Brain microvascular endothelial cell (primary cell): ENCODE results near the gene NRCAM.
A peak's percentile ranks its signal among the peaks of the same experiment; 100 is the strongest.

Experiments
- DNase-seq: peaks from one replicate; pipeline ENCODE4 v3.0.0-alpha.2; 2020
- H3K27ac ChIP-seq: fragments of 250-450 bp; sonication (Bioruptor Pico); 2 replicates; pipeline ENCODE4 v1.5.1; 2020; ENCODE audit warnings: mild to moderate bottlenecking, moderate library complexity
- H3K27me3 ChIP-seq: fragments of 250-450 bp; sonication (Bioruptor Pico); replicated peaks from 2 replicates; pipeline ENCODE4 v1.5.1; 2020; ENCODE audit warnings: mild to moderate bottlenecking
- H3K36me3 ChIP-seq: fragments of 250-450 bp; sonication (Bioruptor Pico); replicated peaks from 2 replicates; pipeline ENCODE4 v1.5.1; 2020; ENCODE audit warnings: mild to moderate bottlenecking
- H3K4me3 ChIP-seq: 2 replicates; pipeline ENCODE4 v1.5.1; 2011; ENCODE audit warnings: low read depth, mild to moderate bottlenecking, control low read depth, low read length, moderate library complexity
- in situ Hi-C: cut with HindIII; loops from 2 replicates; pipeline ENCODE4 v1.10.0; 2017; ENCODE audit warnings: low sequenced_read_pairs, low pct_ligation_motif_present
- TF ChIP-seq, protein P1 (sequence below): IDR thresholded peaks from 2 replicates; pipeline ENCODE4 v1.5.1; 2011; ENCODE audit warnings: low read depth, mild to moderate bottlenecking, moderate library complexity, low read length, control low read depth, inconsistent platforms; ENCODE audit errors: missing control alignments

Gene NRCAM

DNA sequence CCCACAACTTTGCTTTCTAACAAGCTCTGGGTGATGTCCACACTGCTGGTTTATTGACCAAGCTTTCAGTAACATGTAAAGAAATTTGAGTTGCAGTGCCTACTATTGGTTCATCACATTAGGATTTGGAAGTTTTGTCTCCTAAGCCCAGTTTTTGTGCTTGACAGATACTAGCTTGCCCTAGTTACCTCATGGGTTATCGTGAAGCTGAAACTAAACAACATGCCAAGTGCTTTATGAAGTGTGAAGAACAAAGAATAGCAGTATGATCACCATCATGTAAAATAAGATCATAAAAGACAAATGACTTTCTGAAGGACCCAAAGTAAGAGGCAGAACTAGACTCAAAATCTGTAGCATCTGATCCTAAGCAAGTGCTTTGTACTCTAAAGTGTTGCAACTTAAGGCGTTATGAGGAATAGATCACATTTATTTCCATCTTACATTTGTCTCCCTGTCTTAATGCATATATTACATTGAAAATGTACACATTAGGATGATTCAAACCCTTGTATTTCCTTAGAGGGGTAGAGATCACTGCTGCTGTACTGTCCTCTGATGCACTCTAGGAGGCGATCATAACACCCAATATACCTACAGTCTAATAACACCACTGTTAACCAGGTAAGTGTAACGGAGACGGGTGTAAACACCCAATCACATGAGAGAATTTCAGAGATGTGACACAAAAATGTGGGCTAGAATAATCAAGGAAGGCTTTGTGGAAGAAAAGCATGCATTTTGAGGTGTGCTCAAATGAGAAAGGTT, 71.3 kb downstream of the NRCAM start:
- Histone ChIP-seq H3K27me3 (no peaks in the 10 kb centered on the region), H3K4me3 (no peak overlapping the region), H3K27ac (no peak overlapping the region), H3K36me3 (no peaks in the 10 kb centered on the region)
- no peak for DNase-seq
- TF ChIP-seq, protein P1, sequence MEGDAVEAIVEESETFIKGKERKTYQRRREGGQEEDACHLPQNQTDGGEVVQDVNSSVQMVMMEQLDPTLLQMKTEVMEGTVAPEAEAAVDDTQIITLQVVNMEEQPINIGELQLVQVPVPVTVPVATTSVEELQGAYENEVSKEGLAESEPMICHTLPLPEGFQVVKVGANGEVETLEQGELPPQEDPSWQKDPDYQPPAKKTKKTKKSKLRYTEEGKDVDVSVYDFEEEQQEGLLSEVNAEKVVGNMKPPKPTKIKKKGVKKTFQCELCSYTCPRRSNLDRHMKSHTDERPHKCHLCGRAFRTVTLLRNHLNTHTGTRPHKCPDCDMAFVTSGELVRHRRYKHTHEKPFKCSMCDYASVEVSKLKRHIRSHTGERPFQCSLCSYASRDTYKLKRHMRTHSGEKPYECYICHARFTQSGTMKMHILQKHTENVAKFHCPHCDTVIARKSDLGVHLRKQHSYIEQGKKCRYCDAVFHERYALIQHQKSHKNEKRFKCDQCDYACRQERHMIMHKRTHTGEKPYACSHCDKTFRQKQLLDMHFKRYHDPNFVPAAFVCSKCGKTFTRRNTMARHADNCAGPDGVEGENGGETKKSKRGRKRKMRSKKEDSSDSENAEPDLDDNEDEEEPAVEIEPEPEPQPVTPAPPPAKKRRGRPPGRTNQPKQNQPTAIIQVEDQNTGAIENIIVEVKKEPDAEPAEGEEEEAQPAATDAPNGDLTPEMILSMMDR, result peak; percentile 14
- in situ Hi-C loops, result no loop called here

- no peaks in the 10 kb centered on the region for H3K36me3 ChIP-seq
- no peaks in the 10 kb centered on the region for H3K27me3 ChIP-seq
- H3K4me3 ChIP-seq, result no peak overlapping the region
- TF ChIP-seq, protein P1, result no peak
- no peak for DNase-seq
- no peak overlapping the region for H3K27ac ChIP-seq
- in situ Hi-C loops, result no loop called here
Measured at GRCh38 chr7:108382932-108383331, 73.3 kb downstream of the NRCAM start.

GRCh38 chr7:108380517-108380916, 75.7 kb downstream of the NRCAM start:
- Histone ChIP-seq H3K27ac (no peak overlapping the region), H3K4me3 (no peak overlapping the region), H3K27me3 (no peaks in the 10 kb centered on the region), H3K36me3 (no peaks in the 10 kb centered on the region)
- no peak for DNase-seq
- in situ Hi-C loops, result no loop called here
- TF ChIP-seq, protein P1, result no peak

DNA sequence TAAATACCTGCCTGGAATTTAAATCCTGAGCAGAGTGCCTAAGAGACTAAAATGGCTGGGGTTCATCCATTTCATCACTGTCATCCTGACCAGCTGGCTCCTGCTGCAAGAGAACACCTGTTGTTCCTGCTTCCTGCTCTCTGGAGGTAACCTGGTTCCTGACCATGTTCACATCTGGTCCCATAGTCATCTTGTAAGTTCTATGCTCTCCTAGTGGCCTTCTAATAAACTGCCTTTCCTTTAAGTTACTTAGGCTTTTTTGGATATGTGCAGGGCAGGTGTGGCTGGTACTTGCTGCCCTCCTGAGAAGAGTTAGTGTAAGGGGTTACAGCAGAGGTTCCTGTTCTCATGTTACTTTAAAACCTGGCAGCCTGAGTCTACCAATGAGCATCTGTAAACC, 80.0 kb downstream of the NRCAM start:
- Histone ChIP-seq H3K27me3 (no peaks in the 10 kb centered on the region), H3K36me3 (no peaks in the 10 kb centered on the region), H3K4me3 (no peak overlapping the region), H3K27ac (no peak overlapping the region)
- TF ChIP-seq, protein P1, result no peak
- DNase-seq, result no peak
- in situ Hi-C loops, result no loop called here

- in situ Hi-C loops, result no loop called here
- no peak overlapping the region for H3K27ac ChIP-seq
- TF ChIP-seq, protein P1, result no peak
- H3K27me3 ChIP-seq, result no peaks in the 10 kb centered on the region
- no peak for DNase-seq
- no peaks in the 10 kb centered on the region for H3K36me3 ChIP-seq
- H3K4me3 ChIP-seq, result no peak overlapping the region
Measured at GRCh38 chr7:108375668-108376067, 80.6 kb downstream of the NRCAM start.

GRCh38 chr7:108374899-108375298, 81.3 kb downstream of the NRCAM start:
- TF ChIP-seq, protein P1, result no peak
- no peaks in the 10 kb centered on the region for H3K36me3 ChIP-seq
- in situ Hi-C loops, result no loop called here
- no peak overlapping the region for H3K27ac ChIP-seq
- no peak for DNase-seq
- no peaks in the 10 kb centered on the region for H3K27me3 ChIP-seq
- H3K4me3 ChIP-seq, result no peak overlapping the region
